IMR-90 (cell line): ENCODE data around the gene IL17A. TPM values are rescaled to one million over a fixed set of nuclear protein-coding genes. Genes with fewer than 3 reads are reported as not detected.
A peak's percentile ranks its signal among the peaks of the same experiment; 100 is the strongest.

ENCODE experiments used
- ATAC-seq: fragments of 200-7000 bp; cut with Tn5 transposase; 2 replicates; pipeline ENCODE4 v1.9.1; 2020; ENCODE audit warnings: low read depth, mild to moderate bottlenecking, moderate library complexity
- BruUV-seq: library from RNA; stranded (reverse); fragments of 400-500 nt; replicated peaks from 2 replicates; lab custom pipeline; 2021; lab: Mats Ljungman, UMichigan
- CTCF ChIA-PET: fragments of 300-600 bp; formaldehyde crosslinking; extraction: SDS; loops from one replicate; lab custom pipeline; 2021; ENCODE audit warnings: antibody characterized with exemption; lab: Yijun Ruan, JAX
- POLR2A ChIA-PET: fragments of 300-600 bp; sonication (Branson Sonifier 250); formaldehyde crosslinking; loops from one replicate; lab custom pipeline; 2022; ENCODE audit warnings: antibody characterized with exemption; ENCODE audit not compliant: unreplicated experiment; lab: Charles Lee
- DNase-seq: peaks from one replicate; pipeline ENCODE4 v3.0.0; 2013
- H2AFZ ChIP-seq: replicated peaks from 2 replicates; pipeline ENCODE3; 2013; ENCODE audit warnings: low read length, mild to moderate bottlenecking; ENCODE audit not compliant: poor library complexity
- H2AK5ac ChIP-seq: 2 replicates; pipeline ENCODE4 v1.6.1; 2013; ENCODE audit warnings: low read depth, low read length, inconsistent platforms
- H2AK9ac ChIP-seq: replicated peaks from 2 replicates; pipeline ENCODE3; 2013; ENCODE audit warnings: mild to moderate bottlenecking, low read depth, low read length, moderate library complexity; ENCODE audit not compliant: poor library complexity
- H2BK120ac ChIP-seq: 2 replicates; pipeline ENCODE4 v1.6.1; 2013; ENCODE audit warnings: low read depth, low read length, inconsistent platforms
- H2BK15ac ChIP-seq: 3 replicates; pipeline ENCODE4 v1.6.1; 2013; ENCODE audit warnings: low read depth, low read length, inconsistent platforms
- H2BK20ac ChIP-seq: 2 replicates; pipeline ENCODE4 v1.6.1; 2013; ENCODE audit warnings: low read depth, mild to moderate bottlenecking, inconsistent platforms, low read length, moderate library complexity
- H2BK5ac ChIP-seq: 2 replicates; pipeline ENCODE4 v1.6.1; 2013; ENCODE audit warnings: mild to moderate bottlenecking, low read depth, low read length, inconsistent platforms; ENCODE audit not compliant: poor library complexity, severe bottlenecking
- H3K14ac ChIP-seq: replicated peaks from 2 replicates; pipeline ENCODE4 v1.6.1; 2013; ENCODE audit warnings: low read depth, low read length, inconsistent platforms
- H3K18ac ChIP-seq: 2 replicates; pipeline ENCODE4 v1.6.1; 2013; ENCODE audit warnings: low read depth, low read length, control low read depth
- H3K23ac ChIP-seq: 2 replicates; pipeline ENCODE4 v1.6.1; 2013; ENCODE audit warnings: low read depth, low read length, inconsistent platforms
- H3K27ac ChIP-seq: 2 replicates; pipeline ENCODE4 v1.5.1; 2013; ENCODE audit warnings: mild to moderate bottlenecking, control low read depth, low read length; ENCODE audit not compliant: insufficient read depth
- H3K27me3 ChIP-seq: 2 replicates; pipeline ENCODE4 v1.6.1; 2013; ENCODE audit warnings: low read length; ENCODE audit not compliant: control insufficient read depth, insufficient read depth
- H3K36me3 ChIP-seq: 2 replicates; pipeline ENCODE4 v1.6.1; 2013; ENCODE audit warnings: low read length, mixed read lengths; ENCODE audit not compliant: control insufficient read depth, insufficient read depth
- H3K4ac ChIP-seq: 2 replicates; pipeline ENCODE4 v1.6.1; 2013; ENCODE audit warnings: low read depth, low read length, inconsistent platforms
- H3K4me1 ChIP-seq: 2 replicates; pipeline ENCODE4 v1.6.1; 2013; ENCODE audit warnings: low read length, mixed read lengths; ENCODE audit not compliant: control insufficient read depth, insufficient read depth
- H3K4me2 ChIP-seq: 2 replicates; pipeline ENCODE4 v1.6.1; 2013; ENCODE audit warnings: low read depth, mild to moderate bottlenecking, control low read depth, low read length, moderate library complexity
- H3K4me3 ChIP-seq: 2 replicates; pipeline ENCODE4 v1.5.1; 2013; ENCODE audit warnings: low read depth, mild to moderate bottlenecking, control low read depth, low read length, moderate library complexity; ENCODE audit not compliant: insufficient read depth
- H3K56ac ChIP-seq: 2 replicates; pipeline ENCODE4 v1.6.1; 2013; ENCODE audit warnings: low read length, inconsistent platforms; ENCODE audit not compliant: insufficient read depth; ENCODE audit errors: extremely low read depth
- H3K79me1 ChIP-seq, 2 experiments: 2 replicates each; pipeline ENCODE4 v1.6.1; 2013; ENCODE audit warnings: low read length in 2 of 2, inconsistent platforms in 1 of 2, low read depth in 1 of 2
- H3K9ac ChIP-seq: 2 replicates; pipeline ENCODE4 v1.6.1; 2013; ENCODE audit warnings: low read depth, low read length, control low read depth
- H3K9me1 ChIP-seq: 2 replicates; pipeline ENCODE4 v1.6.1; 2013; ENCODE audit warnings: low read length, inconsistent platforms; ENCODE audit not compliant: insufficient read depth
- H3K9me3 ChIP-seq: 2 replicates; pipeline ENCODE4 v1.6.1; 2013; ENCODE audit warnings: low read length; ENCODE audit not compliant: control insufficient read depth, insufficient read depth
- H4K20me1 ChIP-seq: 2 replicates; pipeline ENCODE4 v1.6.1; 2013; ENCODE audit warnings: low read length, inconsistent platforms; ENCODE audit not compliant: insufficient read depth
- H4K5ac ChIP-seq: 2 replicates; pipeline ENCODE4 v1.6.1; 2013; ENCODE audit warnings: mild to moderate bottlenecking, low read depth, low read length, control low read depth
- H4K8ac ChIP-seq, 2 experiments: 2 replicates each; pipeline ENCODE4 v1.6.1; 2013; ENCODE audit warnings: low read depth in 2 of 2, low read length in 2 of 2, control low read depth in 1 of 2, inconsistent platforms in 1 of 2
- H4K91ac ChIP-seq: 2 replicates; pipeline ENCODE4 v1.6.1; 2013; ENCODE audit warnings: low read depth, low read length, inconsistent platforms; ENCODE audit not compliant: insufficient read depth
- FOS ChIP-seq: fragments of 150-350 bp; IDR thresholded peaks from 2 replicates; pipeline ENCODE4 v1.6.1; 2016; ENCODE audit warnings: low read depth, low read length
- MAFK ChIP-seq: IDR thresholded peaks from 2 replicates; pipeline ENCODE4 v1.6.1; 2012; ENCODE audit warnings: low read depth, low read length, improper control_type of control experiment
- NFE2L2 ChIP-seq: fragments of 150-350 bp; IDR thresholded peaks from 2 replicates; pipeline ENCODE4 v1.6.1; 2016; ENCODE audit warnings: low read depth, mild to moderate bottlenecking, low read length
- WGBS, 2 experiments: methylation state at CpG; one replicate each; pipeline versions ENCODE4 v1.1.5 to v1.1.7; 2013; ENCODE audit warnings: missing lambda C conversion rate in 2 of 2; ENCODE audit not compliant: insufficient read length in 1 of 2; ENCODE audit errors: extremely low coverage in 2 of 2; 5-methylcytosine and 5-hydroxymethylcytosine counted together
- dilution Hi-C: fragments of 300-500 bp; cut with HindIII; formaldehyde crosslinking; loops from one replicate; pipeline ENCODE4 v1.14.3; 2018; ENCODE audit warnings: low sequenced_read_pairs; ENCODE audit not compliant: unreplicated experiment
- in situ Hi-C: fragments of 300-500 bp; cut with MboI; formaldehyde crosslinking; loops from 3 replicates; pipeline ENCODE4 v1.14.3; 2019; ENCODE audit warnings: low sequenced_read_pairs, inconsistent platforms, mixed read lengths
- intact Hi-C: fragments of 100-400 bp; cut with micrococcal nuclease; formaldehyde crosslinking; loops from 2 replicates; pipeline ENCODE4 v1.10.0; 2022
- polyA plus RNA-seq, 3 experiments: library from polyadenylated mRNA; depleted of rRNA; stranded (reverse); fragments of >200 nt; gene quantifications; 2 replicates each; pipeline ENCODE4 v1.2.3, GENCODE V29; 2012; ENCODE audit warnings: low replicate concordance in 1 of 3
- total RNA-seq: library from RNA; depleted of rRNA; stranded (reverse); fragments of >200 nt; gene quantifications from 2 replicates; pipeline ENCODE4 v1.2.3, GENCODE V29; 2012
- TF ChIP-seq, protein P1 (sequence below): conservative IDR thresholded peaks from 2 replicates; pipeline ENCODE4 v1.5.1; 2012; ENCODE audit warnings: mild to moderate bottlenecking, low read depth, low read length, improper control_type of control experiment

Gene IL17A
- total and polyA plus RNA-seq, 2 of the 4 experiments (the other 2 are of a cell fraction): not detected

GRCh38 chr6:52230685-52231084, 44.5 kb downstream of the IL17A start:
- no peak overlapping the region for H3K27ac ChIP-seq
- H3K56ac ChIP-seq: no peak overlapping the region
- no peak overlapping the region for H2BK5ac ChIP-seq
- no peak overlapping the region for H2AFZ ChIP-seq
- H3K4me2 ChIP-seq: no peak overlapping the region
- H3K9me3 ChIP-seq: no peaks in the 10 kb centered on the region
- POLR2A ChIA-PET: no interaction called here
- no peaks in the 10 kb centered on the region for H3K9me1 ChIP-seq
- no peak overlapping the region for H4K91ac ChIP-seq
- no peak overlapping the region for H4K8ac ChIP-seq
- peaks cover 4% of the 10 kb centered on the region; the same call in 1 of the 2 replicates for H3K27me3 ChIP-seq
- no CpG with 5 or more reads among the region's 1 CpG for WGBS, 2 experiments
- H2AK5ac ChIP-seq: no peak overlapping the region
- CTCF ChIA-PET: no interaction called here
- in situ Hi-C loops (no loop called here), dilution Hi-C loops (no loop called here), intact Hi-C loops (no loop called here)
- TF ChIP-seq FOS (no peak), NFE2L2 (no peak), MAFK (0 out of 2 replicates have a peak, but pooled peaks have one; percentile 3)
- TF ChIP-seq, protein P1, sequence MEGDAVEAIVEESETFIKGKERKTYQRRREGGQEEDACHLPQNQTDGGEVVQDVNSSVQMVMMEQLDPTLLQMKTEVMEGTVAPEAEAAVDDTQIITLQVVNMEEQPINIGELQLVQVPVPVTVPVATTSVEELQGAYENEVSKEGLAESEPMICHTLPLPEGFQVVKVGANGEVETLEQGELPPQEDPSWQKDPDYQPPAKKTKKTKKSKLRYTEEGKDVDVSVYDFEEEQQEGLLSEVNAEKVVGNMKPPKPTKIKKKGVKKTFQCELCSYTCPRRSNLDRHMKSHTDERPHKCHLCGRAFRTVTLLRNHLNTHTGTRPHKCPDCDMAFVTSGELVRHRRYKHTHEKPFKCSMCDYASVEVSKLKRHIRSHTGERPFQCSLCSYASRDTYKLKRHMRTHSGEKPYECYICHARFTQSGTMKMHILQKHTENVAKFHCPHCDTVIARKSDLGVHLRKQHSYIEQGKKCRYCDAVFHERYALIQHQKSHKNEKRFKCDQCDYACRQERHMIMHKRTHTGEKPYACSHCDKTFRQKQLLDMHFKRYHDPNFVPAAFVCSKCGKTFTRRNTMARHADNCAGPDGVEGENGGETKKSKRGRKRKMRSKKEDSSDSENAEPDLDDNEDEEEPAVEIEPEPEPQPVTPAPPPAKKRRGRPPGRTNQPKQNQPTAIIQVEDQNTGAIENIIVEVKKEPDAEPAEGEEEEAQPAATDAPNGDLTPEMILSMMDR: no peak
- H3K23ac ChIP-seq: no peak overlapping the region
- H2BK15ac ChIP-seq: no peak overlapping the region
- H2BK20ac ChIP-seq: no peak overlapping the region
- no peaks in the 10 kb centered on the region for H3K36me3 ChIP-seq
- H3K9ac ChIP-seq: no peak overlapping the region
- no peak overlapping the region for H3K14ac ChIP-seq
- H3K4ac ChIP-seq: no peak overlapping the region
- no peak overlapping the region for H2BK120ac ChIP-seq
- ATAC-seq (no peak), DNase-seq (no peak)
- no peaks in the 10 kb centered on the region for H4K20me1 ChIP-seq
- no peaks in the 10 kb centered on the region for H3K79me1 ChIP-seq
- H3K4me1 ChIP-seq: no peaks in the 10 kb centered on the region
- no peak overlapping the region for H4K5ac ChIP-seq
- H3K4me3 ChIP-seq: no peak overlapping the region
- no peak overlapping the region for H2AK9ac ChIP-seq
- no TSS peak for BruUV-seq
- H3K18ac ChIP-seq: no peak overlapping the region
